ENCODE results near the gene GFRA1.

Gene GFRA1

DNA sequence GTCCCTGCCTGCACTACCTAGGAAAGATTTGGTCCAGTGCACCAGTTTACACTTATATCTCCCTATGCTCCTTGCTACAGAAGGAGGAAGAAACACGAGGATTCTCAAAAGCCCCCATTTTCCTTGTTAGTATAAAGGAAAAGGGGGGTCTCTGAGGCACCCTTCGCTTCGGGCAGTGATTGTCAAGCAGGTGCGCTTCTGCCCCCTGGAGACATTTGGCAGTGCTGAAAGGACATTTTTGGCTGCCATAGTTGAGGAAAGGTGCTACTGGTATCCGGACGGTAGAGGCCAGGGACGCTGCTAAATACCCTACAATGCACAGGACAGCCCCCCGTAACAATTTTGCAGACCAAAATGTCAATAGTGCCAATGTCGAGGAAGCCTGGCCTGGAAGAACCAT, 193.7 kb downstream of the GFRA1 start:
- no peaks in the 10 kb centered on the region for H3K9me3 ChIP-seq (replicated peaks in 1 of 2; ENCODE audit: control insufficient read depth in 2 of 2, insufficient read depth in 1 of 2, low read depth in 1 of 2, low read length in 2 of 2)
- no peak overlapping the region for H4K8ac ChIP-seq (ENCODE audit: low read depth, low read length)
- DNase-seq (ENCODE audit: low spot score) = no peak
- H2AK5ac ChIP-seq (ENCODE audit: low read depth, low read length) = no peak overlapping the region
- peaks cover 0 to 68% of the 10 kb centered on the region in 2 donors for H3K36me3 ChIP-seq (replicated peaks in 1 of 2; ENCODE audit: control insufficient read depth in 2 of 2, insufficient read depth in 2 of 2, low read length in 2 of 2)
- H3K4me2 ChIP-seq (ENCODE audit: insufficient read depth, low read length, poor library complexity, severe bottlenecking) = no peak overlapping the region
- H4K91ac ChIP-seq (ENCODE audit: low read depth, low read length, poor library complexity) = no peak overlapping the region
- H3K9ac ChIP-seq (ENCODE audit: low read depth, low read length, poor library complexity) = no peak overlapping the region
- H2BK12ac ChIP-seq (ENCODE audit: low read length) = no peak overlapping the region
- no peaks in the 10 kb centered on the region for H3K27me3 ChIP-seq (ENCODE audit: control insufficient read depth in 3 of 3, insufficient read depth in 3 of 3, low read depth in 1 of 3, low read length in 3 of 3)
- no peak overlapping the region for H3K4ac ChIP-seq (ENCODE audit: low read length)
- no peak overlapping the region for H3K27ac ChIP-seq (replicated peaks; ENCODE audit: low read length)
- H3K79me1 ChIP-seq (ENCODE audit: low read depth, low read length) = no peaks in the 10 kb centered on the region
- no peak overlapping the region for H2AFZ ChIP-seq (ENCODE audit: low read length)
- H3K23ac ChIP-seq (ENCODE audit: low read depth, low read length, poor library complexity) = no peak overlapping the region
- no peak overlapping the region for H3K14ac ChIP-seq (ENCODE audit: low read length)
- no peak overlapping the region for H3K4me3 ChIP-seq (ENCODE audit: low read length in 2 of 2)
- no peak overlapping the region for H2BK5ac ChIP-seq (ENCODE audit: low read length)
- H3K18ac ChIP-seq (ENCODE audit: low read length) = no peak overlapping the region
- no peak overlapping the region for H2BK120ac ChIP-seq (ENCODE audit: low read depth, low read length)
- WGBS, 2 donors (ENCODE audit: extremely low coverage in 2 of 2, insufficient read length in 2 of 2, insufficient replicate concordance in 1 of 2) = no CpG with 5 or more reads among the region's 9 CpGs
- H3K4me1 ChIP-seq (ENCODE audit: control insufficient read depth in 2 of 2, insufficient read depth in 1 of 2, low read depth in 1 of 2, low read length in 2 of 2) = no peaks in the 10 kb centered on the region
- no peak overlapping the region for H2BK15ac ChIP-seq (ENCODE audit: low read length)

DNA sequence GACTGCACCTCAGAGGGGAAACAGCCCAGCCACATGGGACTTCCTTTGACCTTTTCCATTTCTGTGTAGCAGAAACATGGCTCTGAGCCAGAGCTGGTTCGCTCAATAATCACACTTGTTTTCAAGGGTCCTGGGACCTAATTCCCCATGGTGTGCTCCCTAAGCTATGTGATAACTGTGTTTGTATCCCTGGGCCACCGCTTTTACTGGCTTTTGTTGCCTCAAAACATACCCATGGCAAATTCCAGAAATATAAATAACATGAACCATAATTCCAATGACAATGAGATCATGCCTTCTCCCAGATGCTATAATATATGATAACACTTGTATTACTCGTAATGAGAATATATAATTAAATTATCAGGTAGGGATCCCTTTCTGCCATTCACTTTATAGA, 196.4 kb downstream of the GFRA1 start:
- Histone ChIP-seq H2BK12ac (ENCODE audit: low read length) (no peak overlapping the region), H3K18ac (ENCODE audit: low read length) (no peak overlapping the region), H3K4ac (ENCODE audit: low read length) (no peak overlapping the region), H4K91ac (ENCODE audit: low read depth, low read length, poor library complexity) (no peak overlapping the region), H2AK5ac (ENCODE audit: low read depth, low read length) (no peak overlapping the region), H3K36me3 (replicated peaks in 1 of 2; ENCODE audit: control insufficient read depth in 2 of 2, insufficient read depth in 2 of 2, low read length in 2 of 2) (peaks cover 0 to 48% of the 10 kb centered on the region in 2 donors), H3K9me3 (replicated peaks in 1 of 2; ENCODE audit: control insufficient read depth in 2 of 2, insufficient read depth in 1 of 2, low read depth in 1 of 2, low read length in 2 of 2) (no peaks in the 10 kb centered on the region), H3K14ac (ENCODE audit: low read length) (no peak overlapping the region), H3K4me2 (ENCODE audit: insufficient read depth, low read length, poor library complexity, severe bottlenecking) (no peak overlapping the region), H3K27ac (replicated peaks; ENCODE audit: low read length) (no peak overlapping the region), H2BK120ac (ENCODE audit: low read depth, low read length) (no peak overlapping the region), H3K9ac (ENCODE audit: low read depth, low read length, poor library complexity) (no peak overlapping the region), H3K79me1 (ENCODE audit: low read depth, low read length) (no peaks in the 10 kb centered on the region), H3K23ac (ENCODE audit: low read depth, low read length, poor library complexity) (no peak overlapping the region), H2BK15ac (ENCODE audit: low read length) (no peak overlapping the region), H3K4me1 (ENCODE audit: control insufficient read depth in 2 of 2, insufficient read depth in 1 of 2, low read depth in 1 of 2, low read length in 2 of 2) (peaks cover 6 to 8% of the 10 kb centered on the region in 2 donors), H3K27me3 (ENCODE audit: control insufficient read depth in 3 of 3, insufficient read depth in 3 of 3, low read depth in 1 of 3, low read length in 3 of 3) (no peaks in the 10 kb centered on the region), H3K4me3 (ENCODE audit: low read length in 2 of 2) (no peak overlapping the region), H2AFZ (ENCODE audit: low read length) (no peak overlapping the region), H2BK5ac (ENCODE audit: low read length) (no peak overlapping the region), H4K8ac (ENCODE audit: low read depth, low read length) (no peak overlapping the region)
- DNase-seq (ENCODE audit: low spot score) = no peak
- WGBS, 2 donors (ENCODE audit: extremely low coverage in 2 of 2, insufficient read length in 2 of 2, insufficient replicate concordance in 1 of 2) = no CpG with 5 or more reads among the region's 3 CpGs

DNA sequence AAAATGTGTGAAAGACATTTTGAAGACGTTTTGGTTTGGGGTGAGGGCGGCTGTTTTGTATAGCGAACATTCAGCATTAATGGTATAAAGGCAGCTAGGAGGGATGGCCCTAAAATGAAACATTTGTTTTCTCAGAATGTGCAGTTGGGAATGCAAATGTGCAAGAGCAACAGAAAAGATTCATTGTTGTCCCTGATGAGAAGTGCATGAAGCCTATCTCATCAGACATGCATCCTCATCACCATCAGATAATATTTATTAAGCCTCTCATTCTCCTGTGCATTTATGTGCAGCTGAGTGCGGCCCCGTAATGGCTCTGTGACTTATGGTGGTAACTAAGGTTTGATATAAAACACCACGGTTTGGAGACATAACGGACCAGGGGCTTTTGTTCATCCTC, 199.5 kb downstream of the GFRA1 start:
- no peak overlapping the region for H2BK15ac ChIP-seq (ENCODE audit: low read length)
- DNase-seq (ENCODE audit: low spot score) = no peak
- H3K18ac ChIP-seq (ENCODE audit: low read length) = no peak overlapping the region
- H3K23ac ChIP-seq (ENCODE audit: low read depth, low read length, poor library complexity) = no peak overlapping the region
- no peak overlapping the region for H3K27ac ChIP-seq (replicated peaks; ENCODE audit: low read length)
- H2BK120ac ChIP-seq (ENCODE audit: low read depth, low read length) = no peak overlapping the region
- H2AFZ ChIP-seq (ENCODE audit: low read length) = no peak overlapping the region
- H3K4me3 ChIP-seq (ENCODE audit: low read length in 2 of 2) = no peak overlapping the region
- no peaks in the 10 kb centered on the region for H3K79me1 ChIP-seq (ENCODE audit: low read depth, low read length)
- no peaks in the 10 kb centered on the region for H3K27me3 ChIP-seq (ENCODE audit: control insufficient read depth in 3 of 3, insufficient read depth in 3 of 3, low read depth in 1 of 3, low read length in 3 of 3)
- no peak overlapping the region for H2BK12ac ChIP-seq (ENCODE audit: low read length)
- H3K14ac ChIP-seq (ENCODE audit: low read length) = no peak overlapping the region
- H2BK5ac ChIP-seq (ENCODE audit: low read length) = no peak overlapping the region
- WGBS, 2 donors (ENCODE audit: extremely low coverage in 2 of 2, insufficient read length in 2 of 2, insufficient replicate concordance in 1 of 2) = no CpG with 5 or more reads among the region's 7 CpGs
- no peak overlapping the region for H4K91ac ChIP-seq (ENCODE audit: low read depth, low read length, poor library complexity)
- H3K4ac ChIP-seq (ENCODE audit: low read length) = no peak overlapping the region
- H3K9ac ChIP-seq (ENCODE audit: low read depth, low read length, poor library complexity) = no peak overlapping the region
- H4K8ac ChIP-seq (ENCODE audit: low read depth, low read length) = no peak overlapping the region
- peaks cover 0 to 24% of the 10 kb centered on the region in 2 donors for H3K36me3 ChIP-seq (replicated peaks in 1 of 2; ENCODE audit: control insufficient read depth in 2 of 2, insufficient read depth in 2 of 2, low read length in 2 of 2)
- no peak overlapping the region for H3K4me2 ChIP-seq (ENCODE audit: insufficient read depth, low read length, poor library complexity, severe bottlenecking)
- peaks cover 7 to 8% of the 10 kb centered on the region in 2 donors for H3K4me1 ChIP-seq (ENCODE audit: control insufficient read depth in 2 of 2, insufficient read depth in 1 of 2, low read depth in 1 of 2, low read length in 2 of 2)
- no peak overlapping the region for H2AK5ac ChIP-seq (ENCODE audit: low read depth, low read length)
- no peaks in the 10 kb centered on the region for H3K9me3 ChIP-seq (replicated peaks in 1 of 2; ENCODE audit: control insufficient read depth in 2 of 2, insufficient read depth in 1 of 2, low read depth in 1 of 2, low read length in 2 of 2)

DNA sequence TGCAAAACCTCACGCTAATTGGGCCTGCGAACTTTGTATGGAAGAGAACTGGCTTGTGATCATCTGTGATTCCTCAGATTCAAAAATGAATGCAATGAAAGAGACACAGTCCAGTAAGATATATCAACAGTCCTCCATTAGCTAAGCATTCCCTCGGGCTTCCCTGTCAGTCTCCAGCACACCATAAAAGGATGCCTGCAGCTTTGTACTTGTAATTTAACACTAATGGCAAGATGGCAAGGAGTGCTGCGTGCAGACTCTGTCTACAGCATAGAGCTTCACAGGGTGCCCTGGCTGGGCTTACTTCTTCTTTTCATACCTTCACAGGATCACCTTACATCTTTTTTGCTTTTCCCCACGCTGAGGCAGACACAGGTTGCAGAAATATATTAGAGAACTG, 200.0 kb downstream of the GFRA1 start:
- no peak overlapping the region for H2BK12ac ChIP-seq (ENCODE audit: low read length)
- no peak overlapping the region for H3K27ac ChIP-seq (replicated peaks; ENCODE audit: low read length)
- peaks cover 0 to 19% of the 10 kb centered on the region in 2 donors for H3K36me3 ChIP-seq (replicated peaks in 1 of 2; ENCODE audit: control insufficient read depth in 2 of 2, insufficient read depth in 2 of 2, low read length in 2 of 2)
- no peak overlapping the region for H4K91ac ChIP-seq (ENCODE audit: low read depth, low read length, poor library complexity)
- no peak overlapping the region for H3K18ac ChIP-seq (ENCODE audit: low read length)
- H2BK5ac ChIP-seq (ENCODE audit: low read length) = no peak overlapping the region
- no peak overlapping the region for H3K9ac ChIP-seq (ENCODE audit: low read depth, low read length, poor library complexity)
- WGBS, 2 donors (ENCODE audit: extremely low coverage in 2 of 2, insufficient read length in 2 of 2, insufficient replicate concordance in 1 of 2) = no CpG with 5 or more reads among the region's 5 CpGs
- no peak overlapping the region for H3K4me3 ChIP-seq (ENCODE audit: low read length in 2 of 2)
- H2AK5ac ChIP-seq (ENCODE audit: low read depth, low read length) = no peak overlapping the region
- H3K27me3 ChIP-seq (ENCODE audit: control insufficient read depth in 3 of 3, insufficient read depth in 3 of 3, low read depth in 1 of 3, low read length in 3 of 3) = no peaks in the 10 kb centered on the region
- no peak overlapping the region for H3K4me2 ChIP-seq (ENCODE audit: insufficient read depth, low read length, poor library complexity, severe bottlenecking)
- no peak overlapping the region for H4K8ac ChIP-seq (ENCODE audit: low read depth, low read length)
- H2AFZ ChIP-seq (ENCODE audit: low read length) = no peak overlapping the region
- no peak overlapping the region for H3K14ac ChIP-seq (ENCODE audit: low read length)
- H3K23ac ChIP-seq (ENCODE audit: low read depth, low read length, poor library complexity) = no peak overlapping the region
- no peak overlapping the region for H2BK15ac ChIP-seq (ENCODE audit: low read length)
- no peak for DNase-seq (ENCODE audit: low spot score)
- H3K9me3 ChIP-seq (replicated peaks in 1 of 2; ENCODE audit: control insufficient read depth in 2 of 2, insufficient read depth in 1 of 2, low read depth in 1 of 2, low read length in 2 of 2) = no peaks in the 10 kb centered on the region
- H3K4me1 ChIP-seq (ENCODE audit: control insufficient read depth in 2 of 2, insufficient read depth in 1 of 2, low read depth in 1 of 2, low read length in 2 of 2) = peaks cover 7 to 8% of the 10 kb centered on the region in 2 donors
- no peaks in the 10 kb centered on the region for H3K79me1 ChIP-seq (ENCODE audit: low read depth, low read length)
- H3K4ac ChIP-seq (ENCODE audit: low read length) = no peak overlapping the region
- no peak overlapping the region for H2BK120ac ChIP-seq (ENCODE audit: low read depth, low read length)
